PFSK-1 (cell line): ENCODE data around the gene PTGER3.

Source experiments
- FOXP2 ChIP-seq: optimal IDR thresholded peaks from 2 replicates; pipeline ENCODE3; 2011; ENCODE audit warnings: borderline replicate concordance, control low read depth, inconsistent platforms; ENCODE audit not compliant: insufficient read depth; ENCODE audit errors: extremely low read length, extremely low read depth
- POLR2AphosphoS5 ChIP-seq: IDR thresholded peaks from 2 replicates; pipeline ENCODE4 v1.6.1; 2012; ENCODE audit warnings: low read depth, mild to moderate bottlenecking, control low read depth, low read length, moderate library complexity
- REST ChIP-seq, 2 experiments: IDR thresholded peaks; 2 replicates each; pipeline versions ENCODE4 v1.6.1 to v1.8.0; 2011 to 2012; ENCODE audit warnings: low read depth in 2 of 2, low read length in 2 of 2, control low read depth in 1 of 2, inconsistent platforms in 1 of 2, mild to moderate bottlenecking in 1 of 2, moderate library complexity in 1 of 2; ENCODE audit not compliant: insufficient read depth in 1 of 2
- SIN3A ChIP-seq: IDR thresholded peaks from 2 replicates; pipeline ENCODE4 v1.6.1; 2012; ENCODE audit warnings: mild to moderate bottlenecking, low read length, moderate library complexity, borderline replicate concordance; ENCODE audit not compliant: insufficient read depth
- TAF1 ChIP-seq: IDR thresholded peaks from 2 replicates; pipeline ENCODE4 v1.6.1; 2012; ENCODE audit warnings: low read length, control low read depth, borderline replicate concordance; ENCODE audit not compliant: insufficient read depth

Gene PTGER3

DNA sequence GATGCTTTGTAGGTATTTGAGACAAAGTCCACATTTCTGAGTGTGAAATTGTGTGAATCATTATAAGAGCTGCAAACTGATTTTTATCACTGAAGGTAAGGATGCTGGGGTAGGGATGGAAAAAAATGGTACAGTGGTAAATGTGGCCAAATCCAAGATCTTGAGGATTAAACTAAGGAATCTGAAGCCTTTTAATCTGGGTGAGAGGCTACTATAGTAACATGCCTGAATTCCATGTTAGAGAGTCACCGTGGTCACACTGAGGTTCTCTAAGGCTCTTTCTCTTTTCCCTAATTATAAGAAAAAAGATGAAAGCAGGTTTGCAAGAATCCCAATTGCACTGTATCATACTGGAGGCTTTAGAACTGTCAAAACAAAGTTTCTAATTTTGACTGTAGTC lies 17.6 kb downstream of the PTGER3 start:
- TF ChIP-seq TAF1 (no peak), SIN3A (no peak), POLR2AphosphoS5 (no peak), REST (IDR thresholded peaks at IDR 0.05; ENCODE audit: insufficient read depth in 1 of 2, low read depth in 2 of 2, low read length in 2 of 2) (no peak), FOXP2 (no peak)

- no peak for TF ChIP-seq REST (IDR thresholded peaks at IDR 0.05; ENCODE audit: insufficient read depth in 1 of 2, low read depth in 2 of 2, low read length in 2 of 2)
- TF ChIP-seq FOXP2 = no peak
- TF ChIP-seq TAF1 = no peak
- TF ChIP-seq POLR2AphosphoS5 = no peak
- TF ChIP-seq SIN3A = no peak
Measured at GRCh38 chr1:71028981-71029380, 18.6 kb downstream of the PTGER3 start.

DNA sequence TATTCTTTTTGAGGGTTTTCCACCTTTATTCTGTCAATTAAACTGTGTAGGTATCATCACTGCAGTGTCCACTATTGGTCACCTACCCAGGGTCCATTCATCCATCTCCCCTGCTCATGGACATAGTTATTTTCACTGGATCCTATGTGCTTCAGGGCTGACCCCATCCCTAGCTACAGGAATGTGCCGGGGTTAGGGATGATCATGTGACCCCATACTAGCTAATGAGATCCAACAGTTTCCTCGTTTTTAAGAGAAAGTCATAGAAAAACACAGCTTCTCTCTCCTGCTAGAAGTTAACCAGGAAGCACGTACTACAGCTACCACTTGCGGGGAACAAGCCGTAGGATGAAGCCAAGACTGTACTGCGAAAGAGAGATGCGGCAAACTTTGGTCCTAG lies 19.6 kb downstream of the PTGER3 start:
- TF ChIP-seq POLR2AphosphoS5 (no peak), REST (IDR thresholded peaks at IDR 0.05; ENCODE audit: insufficient read depth in 1 of 2, low read depth in 2 of 2, low read length in 2 of 2) (no peak), FOXP2 (no peak), SIN3A (no peak), TAF1 (no peak)

- TF ChIP-seq TAF1 (no peak), FOXP2 (no peak), POLR2AphosphoS5 (no peak), SIN3A (no peak), REST (IDR thresholded peaks at IDR 0.05; ENCODE audit: insufficient read depth in 1 of 2, low read depth in 2 of 2, low read length in 2 of 2) (no peak)
Measured at GRCh38 chr1:71026093-71026492, 21.5 kb downstream of the PTGER3 start.

DNA sequence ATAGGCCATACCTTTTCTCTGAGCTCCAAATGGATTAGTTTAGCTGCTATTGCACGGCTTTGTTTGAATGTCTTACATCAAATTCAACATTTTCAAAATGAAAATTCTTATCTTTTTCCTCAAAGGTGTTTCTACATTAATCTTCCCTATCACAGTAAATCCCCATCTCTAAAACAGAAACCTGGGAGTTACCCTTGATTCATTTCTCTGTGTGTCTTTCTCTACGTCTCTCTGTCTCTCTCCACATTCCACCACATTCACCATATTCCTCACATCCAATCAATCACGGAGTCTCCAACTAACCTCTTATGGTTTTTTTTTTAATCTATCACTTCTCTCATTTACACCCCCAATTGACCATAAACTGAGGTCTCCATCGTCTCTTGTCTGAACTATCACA lies 24.1 kb downstream of the PTGER3 start:
- TF ChIP-seq SIN3A (no peak), TAF1 (no peak), POLR2AphosphoS5 (no peak), FOXP2 (no peak)
